Activated CD8-positive, alpha-beta memory T cell treated with anti-CD3 and anti-CD28 coated beads, Interleukin-2, amount 10 ng/mL, durations not matched to agents 7 days and 5 days (primary cell): ENCODE data around the gene FABP3. TPM values are rescaled to one million over a fixed set of nuclear protein-coding genes. Genes with fewer than 3 reads are reported as not detected.

Source experiments
- ATAC-seq: fragments of 150-1000 bp; cut with Tn5 transposase; one replicate; pipeline ENCODE4 v1.10.0; 2021; ENCODE audit warnings: moderate library complexity
- CTCF ChIA-PET: fragments of 350-600 bp; sonication (Branson Sonifier 250); formaldehyde crosslinking; loops from one replicate; lab custom pipeline; 2021; ENCODE audit warnings: antibody characterized with exemption; lab: Charles Lee
- DNase-seq: peaks from one replicate; pipeline ENCODE4 v3.0.0-alpha.2; 2020
- H3K27ac Mint-ChIP-seq: one replicate; pipeline ENCODE4 v1.8.0; 2021; ENCODE audit warnings: mild to moderate bottlenecking, mixed read lengths
- H3K27me3 Mint-ChIP-seq: one replicate; pipeline ENCODE4 v1.8.0; 2021; ENCODE audit warnings: mixed read lengths
- H3K36me3 Mint-ChIP-seq: one replicate; pipeline ENCODE4 v1.8.0; 2021; ENCODE audit warnings: mild to moderate bottlenecking, mixed read lengths
- H3K4me1 Mint-ChIP-seq: one replicate; pipeline ENCODE4 v1.8.0; 2021; ENCODE audit warnings: mixed read lengths
- H3K4me3 Mint-ChIP-seq: one replicate; pipeline ENCODE4 v1.8.0; 2021; ENCODE audit warnings: mild to moderate bottlenecking, moderate library complexity, mixed read lengths
- H3K9me3 Mint-ChIP-seq: one replicate; pipeline ENCODE4 v1.8.0; 2022; ENCODE audit warnings: low read depth, mixed read lengths
- total RNA-seq, 2 experiments: library from RNA; stranded (reverse); gene quantifications; one replicate each; pipeline ENCODE4 v1.2.3, GENCODE V29; 2021

The FABP3 gene
- total RNA-seq, 2 experiments from 2014 or later = not detected

GRCh38 chr1:31410871-31411270, 38.0 kb upstream of the FABP3 start:
- no peaks in the 10 kb centered on the region for H3K9me3 Mint-ChIP-seq
- CTCF ChIA-PET = interaction anchor here (2.9 kb wide), 1 partner anchor 16 kb away, joined by 10 read pairs; no protein-coding TSS in a partner anchor
- ATAC-seq (no peak), DNase-seq (no peak)
- H3K27ac Mint-ChIP-seq = no peak overlapping the region
- H3K36me3 Mint-ChIP-seq = peaks cover 1% of the 10 kb centered on the region
- peaks cover 9% of the 10 kb centered on the region for H3K4me1 Mint-ChIP-seq
- H3K4me3 Mint-ChIP-seq = no peak overlapping the region
- H3K27me3 Mint-ChIP-seq = peaks cover 58% of the 10 kb centered on the region

DNA sequence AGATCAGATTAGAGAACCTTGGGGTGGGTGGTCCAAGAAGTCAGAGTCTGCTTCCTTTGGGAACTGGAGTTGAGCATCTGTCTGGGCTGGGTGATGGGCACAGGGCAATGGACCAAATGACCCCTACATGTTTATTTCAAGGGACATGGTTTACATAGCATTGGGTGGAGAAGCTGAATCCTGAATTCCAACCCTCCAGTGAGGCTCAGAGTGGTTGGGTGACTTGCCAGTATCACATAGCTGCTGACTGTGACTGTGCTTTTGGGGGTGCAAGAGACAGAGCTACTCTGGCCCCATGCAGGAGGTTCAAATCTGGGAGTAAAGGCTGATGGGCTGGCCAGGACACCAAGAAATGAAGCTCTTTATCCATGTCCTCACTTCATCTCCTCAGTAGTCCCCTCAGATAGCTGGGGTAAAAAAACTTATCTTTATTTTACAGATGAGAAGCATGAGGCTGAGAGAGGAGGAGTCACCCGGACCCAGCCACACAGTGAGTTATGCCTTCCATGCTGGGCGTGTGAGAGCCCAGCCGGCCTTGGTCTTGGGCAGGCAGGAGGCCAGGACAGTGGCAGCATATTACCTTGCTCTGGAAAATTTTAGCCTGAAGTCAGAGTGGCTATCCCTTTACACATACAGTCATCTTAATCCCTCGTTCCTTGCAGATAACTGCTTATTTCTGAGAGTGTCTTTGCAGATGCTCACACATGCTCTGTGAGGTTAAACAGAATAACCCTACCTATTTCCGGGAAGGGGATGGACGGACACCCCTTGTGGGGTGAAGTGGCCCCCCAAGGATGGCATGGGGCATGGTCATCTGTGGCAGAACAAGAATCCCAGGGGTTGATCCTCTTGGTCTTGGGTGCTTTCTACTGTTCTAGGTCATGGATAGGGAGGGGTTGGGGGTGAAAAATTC, 37.3 kb upstream of the FABP3 start:
- H3K9me3 Mint-ChIP-seq = no peaks in the 10 kb centered on the region
- H3K27ac Mint-ChIP-seq = no peak overlapping the region
- H3K27me3 Mint-ChIP-seq = peaks cover 51% of the 10 kb centered on the region
- ATAC-seq (no peak), DNase-seq (no peak)
- no peak overlapping the region for H3K4me3 Mint-ChIP-seq
- H3K4me1 Mint-ChIP-seq = peaks cover 9% of the 10 kb centered on the region
- peaks cover 1% of the 10 kb centered on the region for H3K36me3 Mint-ChIP-seq
- CTCF ChIA-PET = interaction anchor here (1.3 to 2.9 kb wide), 2 partner anchors 13 to 15 kb away, joined by 6 to 10 read pairs; no protein-coding TSS in a partner anchor

DNA sequence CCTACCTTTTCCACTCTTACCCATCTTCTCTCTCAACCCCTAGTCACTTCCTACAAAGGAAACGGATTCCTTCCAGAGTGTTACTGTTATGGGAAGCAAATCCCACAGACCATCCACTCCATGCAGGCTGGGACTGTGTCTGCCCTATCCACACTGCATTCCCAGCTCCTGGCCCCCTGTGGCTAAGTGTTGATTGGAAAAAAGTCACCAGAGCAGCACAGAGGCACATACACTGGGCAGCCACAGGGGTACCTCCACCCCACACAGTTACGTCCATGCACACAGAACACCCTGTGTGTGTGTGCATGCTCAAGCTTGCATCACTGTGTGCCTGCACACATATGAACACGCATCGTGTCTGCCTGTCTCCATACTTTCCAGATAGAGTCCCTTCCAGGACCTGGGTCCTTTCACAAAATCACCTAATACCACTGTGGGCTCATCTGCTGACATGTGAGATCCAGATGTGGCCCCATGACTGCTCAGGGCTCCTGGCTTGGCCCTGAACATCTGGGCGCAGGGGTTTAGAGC, 36.0 kb upstream of the FABP3 start:
- CTCF ChIA-PET = interaction anchor here (1.3 kb wide), 1 partner anchor 12 kb away, joined by 6 read pairs; no protein-coding TSS in a partner anchor
- no peak overlapping the region for H3K4me3 Mint-ChIP-seq
- H3K27ac Mint-ChIP-seq = no peak overlapping the region
- ATAC-seq (no peak), DNase-seq (no peak)
- no peaks in the 10 kb centered on the region for H3K9me3 Mint-ChIP-seq
- H3K27me3 Mint-ChIP-seq = peaks cover 38% of the 10 kb centered on the region
- peaks cover 1% of the 10 kb centered on the region for H3K36me3 Mint-ChIP-seq
- peaks cover 8% of the 10 kb centered on the region for H3K4me1 Mint-ChIP-seq

- DNase-seq (no peak), ATAC-seq (no peak)
- Mint-ChIP-seq H3K36me3 (no peaks in the 10 kb centered on the region), H3K27ac (no peak overlapping the region), H3K4me3 (no peak overlapping the region), H3K27me3 (peaks cover 26% of the 10 kb centered on the region), H3K9me3 (no peaks in the 10 kb centered on the region), H3K4me1 (no peaks in the 10 kb centered on the region)
- CTCF ChIA-PET = interaction anchor here (2.6 kb wide), 1 partner anchor 12 kb away, joined by 12 read pairs; no protein-coding TSS in a partner anchor
Observed at GRCh38 chr1:31407029-31407626, 34.3 kb upstream of the FABP3 start.

DNA sequence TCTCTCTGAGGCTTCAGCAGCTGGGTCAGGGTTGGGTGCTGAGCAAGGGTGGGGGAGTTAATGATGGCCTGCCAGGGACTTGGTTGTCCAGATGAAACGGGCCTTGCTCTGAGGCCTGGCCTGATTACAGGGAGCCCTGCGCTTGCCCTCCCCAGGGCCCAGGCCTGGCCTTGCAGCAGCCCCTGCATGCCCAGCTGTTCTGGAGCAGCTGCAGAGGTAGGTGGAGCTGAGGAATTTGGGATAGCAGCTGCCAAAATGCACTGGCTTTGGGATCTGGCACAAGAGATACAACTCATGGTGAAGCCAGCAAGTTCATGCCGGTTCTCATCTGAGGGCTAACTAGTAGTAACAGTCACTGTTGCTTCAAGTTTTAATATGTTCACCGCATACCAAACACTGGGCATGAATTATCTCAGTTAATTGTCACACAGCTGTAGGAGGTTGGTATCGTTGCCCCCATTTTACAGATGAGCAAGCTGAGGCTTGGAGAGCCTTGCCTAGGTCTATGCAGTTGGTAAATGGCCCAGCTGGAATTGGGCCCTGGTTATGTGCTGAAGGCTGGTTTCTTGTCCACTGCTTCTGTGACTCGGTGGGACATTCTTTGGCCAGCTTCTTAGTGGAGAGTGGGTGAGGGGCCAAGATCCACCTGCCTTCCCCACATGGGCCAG, 32.8 kb upstream of the FABP3 start:
- Mint-ChIP-seq H3K4me1 (peaks cover 1% of the 10 kb centered on the region), H3K27me3 (peaks cover 13% of the 10 kb centered on the region), H3K4me3 (no peak overlapping the region), H3K9me3 (no peaks in the 10 kb centered on the region), H3K27ac (no peak overlapping the region), H3K36me3 (no peaks in the 10 kb centered on the region)
- DNase-seq = no peak
- ATAC-seq = no peak
- CTCF ChIA-PET = interaction anchor here (1.3 to 2.6 kb wide), 2 partner anchors 10 to 17 kb away, joined by 4 to 12 read pairs; no protein-coding TSS in a partner anchor

- ATAC-seq = no peak
- H3K36me3 Mint-ChIP-seq = no peaks in the 10 kb centered on the region
- H3K9me3 Mint-ChIP-seq = no peaks in the 10 kb centered on the region
- no peak overlapping the region for H3K27ac Mint-ChIP-seq
- peaks cover 7% of the 10 kb centered on the region for H3K27me3 Mint-ChIP-seq
- DNase-seq = no peak
- CTCF ChIA-PET = interaction anchor here (1.5 to 2.4 kb wide), 2 partner anchors 8 to 20 kb away, joined by 3 to 7 read pairs; no protein-coding TSS in a partner anchor
- H3K4me3 Mint-ChIP-seq = no peak overlapping the region
- peaks cover 11% of the 10 kb centered on the region for H3K4me1 Mint-ChIP-seq
Observed at GRCh38 chr1:31401241-31401640, 28.4 kb upstream of the FABP3 start.

- Mint-ChIP-seq H3K4me1 (peaks cover 11% of the 10 kb centered on the region), H3K27ac (no peak overlapping the region), H3K36me3 (no peaks in the 10 kb centered on the region), H3K4me3 (no peak overlapping the region), H3K9me3 (no peaks in the 10 kb centered on the region), H3K27me3 (peaks cover 7% of the 10 kb centered on the region)
- no peak for ATAC-seq
- CTCF ChIA-PET = interaction anchor here (0.7 kb wide), 1 partner anchor 158 kb away, joined by 3 read pairs; no protein-coding TSS in a partner anchor
- DNase-seq = no peak
Observed at GRCh38 chr1:31400393-31400792, 27.5 kb upstream of the FABP3 start.

DNA sequence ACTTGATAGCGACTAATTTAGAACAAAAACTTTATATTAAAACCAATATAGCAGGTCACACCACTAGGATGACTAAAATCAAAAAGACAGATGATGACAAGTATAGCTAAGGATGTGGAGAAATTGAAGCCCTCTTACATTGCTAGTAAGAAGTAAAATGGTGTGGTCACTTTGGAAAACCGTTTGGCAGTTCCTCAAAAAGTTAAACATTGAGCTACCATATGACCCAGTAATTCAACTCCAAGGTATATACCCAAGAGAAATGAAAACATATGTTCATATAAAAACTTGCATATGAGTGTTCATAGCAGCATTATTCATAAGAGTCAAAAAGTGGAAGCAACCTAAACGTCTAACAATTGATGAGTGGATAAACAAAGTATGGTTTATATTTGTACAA, 27.1 kb upstream of the FABP3 start:
- Mint-ChIP-seq H3K27me3 (peaks cover 7% of the 10 kb centered on the region), H3K27ac (no peak overlapping the region), H3K4me1 (peaks cover 13% of the 10 kb centered on the region), H3K36me3 (no peaks in the 10 kb centered on the region), H3K4me3 (no peak overlapping the region), H3K9me3 (no peaks in the 10 kb centered on the region)
- no peak for ATAC-seq
- CTCF ChIA-PET = interaction anchor here (0.7 to 1.8 kb wide), 2 partner anchors 149 to 158 kb away, joined by 3 to 6 read pairs; no protein-coding TSS in a partner anchor
- no peak for DNase-seq

- DNase-seq (no peak), ATAC-seq (no peak)
- no peak overlapping the region for H3K4me3 Mint-ChIP-seq
- no peaks in the 10 kb centered on the region for H3K9me3 Mint-ChIP-seq
- peaks cover 7% of the 10 kb centered on the region for H3K27me3 Mint-ChIP-seq
- no peak overlapping the region for H3K27ac Mint-ChIP-seq
- H3K36me3 Mint-ChIP-seq = no peaks in the 10 kb centered on the region
- peaks cover 20% of the 10 kb centered on the region for H3K4me1 Mint-ChIP-seq
- CTCF ChIA-PET = interaction anchor here (0.6 to 1.8 kb wide), 3 partner anchors 24 to 213 kb away, joined by 3 to 6 read pairs (median 3); no protein-coding TSS in a partner anchor
Observed at GRCh38 chr1:31398246-31398645, 25.4 kb upstream of the FABP3 start.

GRCh38 chr1:31397360-31398095, 24.7 kb upstream of the FABP3 start:
- no peak overlapping the region for H3K4me3 Mint-ChIP-seq
- peaks cover 20% of the 10 kb centered on the region for H3K4me1 Mint-ChIP-seq
- peaks cover 9% of the 10 kb centered on the region for H3K27me3 Mint-ChIP-seq
- no peak for ATAC-seq
- CTCF ChIA-PET = interaction anchor here (1.1 to 4.9 kb wide), 6 partner anchors 12 to 216 kb away, joined by 3 to 88 read pairs (median 5); no protein-coding TSS in a partner anchor
- no peak overlapping the region for H3K27ac Mint-ChIP-seq
- H3K36me3 Mint-ChIP-seq = no peaks in the 10 kb centered on the region
- no peak for DNase-seq
- H3K9me3 Mint-ChIP-seq = no peaks in the 10 kb centered on the region

DNA sequence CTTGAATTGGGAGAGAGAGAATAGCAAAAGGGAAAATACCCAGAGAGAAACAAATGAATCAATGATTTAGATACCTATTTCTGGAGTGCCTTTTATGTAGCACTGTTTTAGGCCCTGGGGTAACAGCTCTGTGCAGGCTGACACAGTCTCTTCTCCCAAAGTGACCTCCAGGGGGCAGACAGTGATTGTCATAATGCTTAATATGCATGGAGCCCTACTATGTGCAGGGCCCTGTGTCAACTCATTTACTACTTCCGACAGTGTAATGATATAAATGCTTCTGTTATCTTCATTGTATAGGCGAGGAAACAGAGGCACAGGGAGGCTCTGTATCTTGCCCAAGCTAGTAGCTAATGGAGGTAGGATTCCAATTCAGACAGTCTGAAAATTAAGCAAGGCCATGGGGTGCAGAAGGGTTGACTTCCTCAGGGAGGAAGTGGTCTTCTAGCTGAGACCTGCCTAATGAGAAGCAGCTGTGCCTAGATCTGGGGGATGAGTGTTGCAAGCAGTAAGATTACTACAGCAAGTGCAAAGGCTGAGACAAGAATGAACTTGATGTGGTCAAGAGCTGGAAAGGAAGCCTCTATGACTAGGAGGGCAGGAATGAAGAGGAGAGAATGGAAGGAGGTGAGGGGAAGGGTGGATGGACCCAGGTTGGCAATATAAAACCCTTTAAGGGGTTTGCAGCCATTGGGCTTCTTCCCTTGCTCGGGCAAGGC, 23.9 kb upstream of the FABP3 start:
- ATAC-seq (no peak), DNase-seq (no peak)
- CTCF ChIA-PET = interaction anchor here (1.1 to 4.9 kb wide), 7 partner anchors 9 to 216 kb away, joined by 3 to 88 read pairs (median 6); no protein-coding TSS in a partner anchor

More for the DNA sequence above, 23.9 kb upstream of the FABP3 start:
- H3K27me3 Mint-ChIP-seq = peaks cover 9% of the 10 kb centered on the region
- H3K36me3 Mint-ChIP-seq = no peaks in the 10 kb centered on the region
- no peak overlapping the region for H3K27ac Mint-ChIP-seq
- H3K9me3 Mint-ChIP-seq = no peaks in the 10 kb centered on the region
- peaks cover 20% of the 10 kb centered on the region for H3K4me1 Mint-ChIP-seq
- H3K4me3 Mint-ChIP-seq = no peak overlapping the region
